22Rv1 (cell line): ENCODE measurements around the gene FANCM.

ENCODE experiments used
- ZFX ChIP-seq: fragments of 450-650 bp; IDR thresholded peaks from 2 replicates; pipeline ENCODE4 v1.6.1; 2017; ENCODE audit warnings: antibody characterized with exemption, borderline replicate concordance
- TF ChIP-seq, protein P1 (sequence below): fragments of 450-650 bp; IDR thresholded peaks from 2 replicates; pipeline ENCODE4 v1.5.1; 2017; ENCODE audit warnings: mild to moderate bottlenecking

DNA sequence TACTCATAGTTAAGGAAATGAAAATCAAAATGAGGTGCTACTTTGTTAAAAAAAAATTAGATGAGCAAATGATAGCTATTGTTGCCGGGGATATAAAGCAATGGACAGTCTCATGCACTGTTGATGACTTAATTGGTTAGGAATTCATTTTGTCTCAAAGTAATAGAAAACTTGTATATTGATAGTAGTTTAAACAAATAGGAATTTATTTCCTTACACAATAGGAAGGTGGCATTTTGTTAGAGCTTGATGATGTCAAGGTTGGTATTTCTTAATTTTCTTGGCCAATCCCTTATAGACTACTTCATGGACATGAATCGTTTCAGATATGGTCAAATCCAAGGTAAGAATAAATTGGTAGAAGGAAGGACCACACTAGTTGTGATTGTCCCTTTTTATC lies 44.0 kb upstream of the FANCM start:
- TF ChIP-seq, protein P1, sequence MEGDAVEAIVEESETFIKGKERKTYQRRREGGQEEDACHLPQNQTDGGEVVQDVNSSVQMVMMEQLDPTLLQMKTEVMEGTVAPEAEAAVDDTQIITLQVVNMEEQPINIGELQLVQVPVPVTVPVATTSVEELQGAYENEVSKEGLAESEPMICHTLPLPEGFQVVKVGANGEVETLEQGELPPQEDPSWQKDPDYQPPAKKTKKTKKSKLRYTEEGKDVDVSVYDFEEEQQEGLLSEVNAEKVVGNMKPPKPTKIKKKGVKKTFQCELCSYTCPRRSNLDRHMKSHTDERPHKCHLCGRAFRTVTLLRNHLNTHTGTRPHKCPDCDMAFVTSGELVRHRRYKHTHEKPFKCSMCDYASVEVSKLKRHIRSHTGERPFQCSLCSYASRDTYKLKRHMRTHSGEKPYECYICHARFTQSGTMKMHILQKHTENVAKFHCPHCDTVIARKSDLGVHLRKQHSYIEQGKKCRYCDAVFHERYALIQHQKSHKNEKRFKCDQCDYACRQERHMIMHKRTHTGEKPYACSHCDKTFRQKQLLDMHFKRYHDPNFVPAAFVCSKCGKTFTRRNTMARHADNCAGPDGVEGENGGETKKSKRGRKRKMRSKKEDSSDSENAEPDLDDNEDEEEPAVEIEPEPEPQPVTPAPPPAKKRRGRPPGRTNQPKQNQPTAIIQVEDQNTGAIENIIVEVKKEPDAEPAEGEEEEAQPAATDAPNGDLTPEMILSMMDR, result no peak
- TF ChIP-seq ZFX, result no peak
